SH-SY5Y (cell line): ENCODE measurements around the gene HOXD8.

Experiments
- GATA2 ChIP-seq: IDR thresholded peaks from 2 replicates; pipeline ENCODE4 v1.6.1; 2011; ENCODE audit warnings: mild to moderate bottlenecking, low read depth, low read length
- GATA3 ChIP-seq: IDR thresholded peaks from 2 replicates; pipeline ENCODE4 v1.6.1; 2011; ENCODE audit warnings: low read depth, mild to moderate bottlenecking, low read length, moderate library complexity

The HOXD8 gene

GRCh38 chr2:176104316-176105077, 25.0 kb upstream of the HOXD8 start:
- TF ChIP-seq GATA3 (no peak), GATA2 (no peak)

GRCh38 chr2:176105078-176105729, 24.3 kb upstream of the HOXD8 start:
- TF ChIP-seq GATA3 (no peak), GATA2 (peak; percentile 57; the same call in 1 of the 2 replicates)

GRCh38 chr2:176105730-176106580, 23.6 kb upstream of the HOXD8 start:
- TF ChIP-seq GATA3 (no peak), GATA2 (no peak)

DNA sequence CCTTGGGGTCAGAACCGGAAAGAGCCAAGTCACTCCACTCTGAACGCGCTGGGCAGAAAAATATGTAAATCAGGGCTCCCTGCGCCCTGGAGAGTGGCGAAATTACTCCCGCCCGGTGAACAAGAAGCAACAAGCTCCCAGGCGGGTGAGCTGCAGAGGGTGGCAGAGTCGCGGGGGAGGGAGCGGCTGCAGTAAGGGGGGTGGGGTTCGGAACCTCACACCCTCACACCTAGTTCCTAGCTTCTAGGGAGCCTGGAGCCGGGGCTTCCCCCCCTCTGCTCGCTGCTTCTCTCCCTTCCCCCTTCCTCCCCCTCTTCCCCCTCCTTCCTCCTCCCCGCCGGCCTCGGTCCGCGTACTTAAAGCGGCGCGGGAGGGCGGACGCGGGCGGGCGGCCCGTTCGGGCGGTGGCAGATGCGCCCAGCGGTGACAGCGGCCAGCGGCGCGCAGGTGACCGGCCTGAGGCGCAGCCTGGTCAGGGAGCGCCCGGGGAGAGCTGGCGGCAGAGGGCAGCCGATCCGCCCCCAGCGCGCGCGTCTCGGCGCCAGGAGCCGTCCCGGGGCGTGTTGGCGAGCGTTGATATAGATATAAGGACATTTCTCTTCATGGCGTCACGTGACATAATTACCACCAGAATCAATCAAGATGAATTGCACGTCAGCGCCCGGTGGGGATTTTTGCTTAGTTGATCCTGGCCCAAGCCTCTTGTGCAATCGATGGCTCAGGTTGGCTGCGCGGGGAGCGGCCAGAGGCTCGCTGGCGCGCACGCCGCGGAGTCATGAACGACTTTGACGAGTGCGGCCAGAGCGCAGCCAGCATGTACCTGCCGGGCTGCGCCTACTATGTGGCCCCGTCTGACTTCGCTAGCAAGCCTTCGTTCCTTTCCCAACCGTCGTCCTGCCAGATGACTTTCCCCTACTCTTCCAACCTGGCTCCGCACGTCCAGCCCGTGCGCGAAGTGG, 22.6 kb upstream of the HOXD8 start, which contains the start of gene HOXD11:
Gene HOXD11, plus strand, starts transcription at position 700 of the 959 bp plus-strand sequence. Its CDS starts 76 bp downstream, at position 776.
- TF ChIP-seq GATA3 (no peak), GATA2 (no peak)

DNA sequence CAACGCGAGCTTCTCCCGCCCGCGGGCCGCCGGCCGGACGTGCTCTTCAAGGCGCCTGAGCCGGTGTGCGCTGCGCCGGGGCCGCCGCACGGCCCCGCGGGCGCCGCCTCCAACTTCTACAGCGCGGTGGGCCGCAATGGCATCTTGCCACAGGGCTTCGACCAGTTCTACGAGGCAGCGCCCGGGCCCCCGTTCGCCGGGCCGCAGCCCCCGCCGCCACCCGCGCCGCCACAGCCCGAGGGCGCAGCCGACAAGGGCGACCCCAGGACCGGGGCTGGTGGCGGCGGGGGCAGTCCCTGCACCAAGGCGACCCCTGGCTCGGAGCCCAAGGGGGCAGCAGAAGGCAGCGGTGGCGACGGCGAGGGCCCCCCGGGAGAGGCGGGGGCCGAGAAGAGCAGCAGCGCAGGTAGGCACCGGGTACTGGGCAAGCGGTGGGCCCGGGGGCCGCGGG, 21.7 kb upstream of the HOXD8 start:
- no peak for TF ChIP-seq GATA2
- no peak for TF ChIP-seq GATA3

DNA sequence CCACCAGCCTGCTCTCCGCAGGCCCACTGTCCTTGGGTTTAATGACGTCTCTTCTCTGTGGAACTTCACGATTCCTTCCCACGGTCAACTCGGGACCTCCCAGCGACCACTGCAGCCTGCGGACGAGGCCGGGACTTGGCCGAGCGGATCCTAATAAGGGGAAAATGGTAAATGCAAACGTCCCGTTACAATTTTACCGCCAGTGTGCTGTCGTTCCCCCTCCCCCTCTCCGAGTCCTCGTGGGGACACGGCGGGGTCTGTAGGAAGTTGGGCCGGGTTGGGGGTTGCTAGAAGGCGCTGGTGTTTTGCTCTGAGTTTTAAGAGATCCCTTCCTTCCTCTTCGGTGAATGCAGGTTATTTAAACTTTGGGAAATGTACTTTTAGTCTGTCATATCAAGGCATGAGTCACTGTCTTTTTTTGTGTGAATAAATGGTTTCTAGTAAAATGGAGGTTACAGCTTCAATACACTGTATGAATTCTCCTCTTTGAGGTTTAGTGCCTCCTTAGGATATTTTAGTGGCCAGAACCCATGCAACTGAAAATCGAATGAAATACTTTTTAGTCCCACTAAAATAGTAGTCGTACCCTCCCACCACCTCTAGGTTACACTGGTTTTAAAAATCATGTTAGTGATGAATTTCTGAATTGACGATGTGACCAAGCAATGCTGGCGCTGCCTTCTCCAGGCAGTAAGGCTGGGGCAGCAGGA, 20.2 kb upstream of the HOXD8 start:
- no peak for TF ChIP-seq GATA3
- no peak for TF ChIP-seq GATA2

GRCh38 chr2:176109946-176110345, 19.6 kb upstream of the HOXD8 start:
- TF ChIP-seq GATA3 (no peak), GATA2 (no peak)

- no peak for TF ChIP-seq GATA3
- TF ChIP-seq GATA2, result no peak
These were observed 18.8 kb upstream of the HOXD8 start for GRCh38 chr2:176110415-176111308.

DNA sequence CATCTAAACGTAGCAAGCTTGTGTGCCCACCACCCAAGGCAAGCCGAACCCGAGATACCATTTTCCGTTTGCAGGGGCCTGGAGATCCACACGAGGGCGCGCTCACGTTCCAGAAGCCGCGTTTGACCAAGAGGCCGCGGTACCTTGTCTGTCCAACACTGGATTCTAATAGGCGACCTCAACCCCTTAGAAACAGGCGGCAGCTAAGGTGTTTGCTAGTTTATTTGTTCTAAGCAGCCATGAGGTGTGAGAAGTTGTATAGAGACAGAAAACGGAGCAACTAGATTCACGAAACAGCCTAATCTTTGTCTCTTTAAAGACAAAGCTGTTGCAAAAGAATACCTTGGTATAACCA, 18.2 kb upstream of the HOXD8 start:
- no peak for TF ChIP-seq GATA2
- TF ChIP-seq GATA3, result no peak

DNA sequence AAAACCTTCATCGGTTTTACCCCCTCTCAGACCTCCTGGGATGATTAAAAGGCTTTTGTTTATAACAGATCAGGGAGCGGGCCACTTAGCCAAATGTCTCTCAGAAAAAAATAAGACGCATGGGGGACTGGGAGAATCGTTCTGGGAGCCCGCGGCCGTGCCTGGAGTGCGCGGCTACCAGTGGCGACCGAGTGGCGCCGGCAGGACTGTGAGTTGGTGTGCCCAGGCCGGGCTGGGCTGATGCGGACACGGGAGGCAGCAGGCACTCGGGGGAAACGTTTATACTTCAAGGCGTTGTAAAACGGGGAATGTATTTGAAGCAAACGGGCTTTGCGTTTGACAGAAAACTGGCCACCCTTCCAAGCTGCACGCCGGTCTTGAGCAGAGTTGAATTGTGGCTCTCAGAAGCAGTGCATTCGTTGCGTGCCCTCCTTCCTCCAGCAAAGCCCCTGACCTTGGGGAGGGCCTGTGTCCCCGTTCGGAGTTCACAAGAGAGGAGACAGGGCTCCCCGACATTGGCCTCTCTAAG, 17.6 kb upstream of the HOXD8 start:
- TF ChIP-seq GATA3, result no peak
- TF ChIP-seq GATA2, result no peak
